ENCODE measurements around the gene IL24.

Gene IL24

DNA sequence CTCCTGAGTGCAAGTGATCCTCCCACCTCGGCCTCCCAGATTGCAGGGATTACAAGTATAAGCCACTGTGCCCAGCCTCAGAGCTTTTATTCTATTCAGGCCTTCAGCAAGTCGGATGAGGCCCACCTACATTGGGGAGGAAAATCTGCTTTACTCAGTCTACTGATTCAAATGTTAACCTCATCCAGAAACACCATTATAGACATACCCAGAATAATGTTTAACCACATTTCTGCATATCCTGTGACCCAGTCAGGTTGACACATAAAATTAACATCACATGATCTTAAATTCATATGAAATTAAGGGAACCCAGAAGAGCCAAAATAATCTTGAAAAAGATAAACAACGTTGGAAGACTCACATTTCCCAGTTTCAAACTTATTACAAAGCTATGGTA is 16.9 kb upstream of the IL24 start:
- no peak for DNase-seq (ENCODE audit: low read depth)

DNA sequence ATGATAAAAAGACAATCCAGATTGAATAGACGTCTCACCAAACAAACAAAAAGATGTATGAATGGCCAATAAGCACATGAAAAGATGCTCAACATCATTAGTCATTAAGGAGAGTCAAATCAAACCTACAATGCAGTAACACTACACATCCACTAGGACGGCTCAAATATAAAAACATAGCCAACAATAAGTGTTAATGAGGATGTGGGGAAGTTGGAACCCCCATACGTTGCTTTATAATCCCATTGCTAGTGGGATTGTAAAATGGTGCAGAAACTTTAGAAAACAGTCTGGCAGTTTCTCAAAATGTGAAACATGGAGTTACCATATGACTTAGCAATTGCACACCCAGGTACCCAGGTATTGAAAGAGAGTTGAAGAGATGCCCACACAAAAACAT is 14.7 kb upstream of the IL24 start:
- no peak for DNase-seq (ENCODE audit: low read depth)

DNA sequence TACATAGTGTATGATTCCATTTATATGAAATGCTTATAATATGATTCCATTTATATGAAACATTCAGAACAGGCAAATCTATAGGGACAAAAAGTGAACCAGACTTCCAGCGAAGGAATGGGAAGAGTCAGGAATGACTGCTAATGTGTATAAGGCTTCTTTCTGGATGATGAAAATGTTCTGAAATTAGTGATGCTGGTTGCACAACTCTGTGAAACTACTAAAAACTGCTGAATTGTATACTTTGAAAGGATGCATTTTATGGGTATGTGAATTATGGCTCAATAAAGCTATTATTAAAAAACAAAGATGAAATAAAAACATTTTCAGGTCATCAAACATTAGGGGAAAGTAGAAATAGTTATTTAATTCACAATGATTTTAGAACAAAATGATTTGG is 14.1 kb upstream of the IL24 start:
- no peak for DNase-seq (ENCODE audit: low read depth)

DNA sequence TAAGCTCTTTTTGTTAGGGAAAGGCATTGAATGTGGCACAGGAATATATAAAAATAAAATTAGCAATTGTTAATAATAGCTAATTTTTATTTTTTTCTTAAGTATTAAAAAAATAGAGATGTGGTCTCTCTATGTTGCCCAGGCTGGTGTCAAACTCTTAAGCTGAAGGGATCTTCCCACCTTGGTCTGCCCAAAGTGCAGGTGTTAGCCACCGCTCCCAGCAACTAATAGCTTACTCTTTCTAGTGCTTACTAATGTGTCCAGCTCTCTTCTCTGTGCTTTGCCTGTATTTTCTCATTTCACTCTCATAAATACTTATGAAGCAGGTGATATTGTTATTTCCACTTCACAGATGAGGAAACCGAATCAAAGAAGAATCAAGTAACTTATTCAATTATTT is 13.4 kb upstream of the IL24 start:
- DNase-seq (ENCODE audit: low read depth), result no peak

DNA sequence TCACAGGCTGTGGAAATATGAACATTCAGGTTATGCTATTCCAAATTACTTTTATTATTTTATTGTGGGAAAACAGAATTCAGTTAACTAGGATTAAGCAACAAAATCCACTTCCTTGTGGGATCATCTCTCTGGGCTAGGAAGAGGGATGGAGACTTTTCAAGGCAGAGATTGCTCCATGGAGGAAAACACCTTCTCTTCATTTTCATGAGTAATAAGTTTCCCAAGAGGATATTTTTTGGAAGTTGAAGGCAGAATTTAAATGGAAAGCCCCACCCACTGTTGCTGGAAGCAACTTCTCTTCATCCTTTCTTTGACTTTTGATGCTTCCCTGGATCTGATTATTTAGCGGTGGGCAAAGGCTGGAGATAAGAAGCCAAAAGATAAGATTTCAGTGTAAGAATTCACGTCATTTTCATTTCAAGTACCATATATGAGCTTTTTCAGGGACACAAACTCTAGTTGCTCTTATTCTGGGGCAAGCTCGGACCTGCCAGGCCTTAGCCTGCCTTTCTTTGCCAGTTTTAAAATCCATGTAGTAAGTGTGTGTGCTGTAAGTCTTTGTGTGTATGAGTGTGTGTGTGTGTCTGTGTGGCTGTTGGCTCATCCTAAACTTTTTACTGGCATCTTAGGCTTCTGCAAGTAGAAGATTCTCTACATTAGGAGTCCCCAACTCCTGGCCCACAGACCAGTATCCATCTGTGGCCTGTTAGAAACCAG is 11.7 kb upstream of the IL24 start:
- no peak for DNase-seq (ENCODE audit: low read depth)

DNA sequence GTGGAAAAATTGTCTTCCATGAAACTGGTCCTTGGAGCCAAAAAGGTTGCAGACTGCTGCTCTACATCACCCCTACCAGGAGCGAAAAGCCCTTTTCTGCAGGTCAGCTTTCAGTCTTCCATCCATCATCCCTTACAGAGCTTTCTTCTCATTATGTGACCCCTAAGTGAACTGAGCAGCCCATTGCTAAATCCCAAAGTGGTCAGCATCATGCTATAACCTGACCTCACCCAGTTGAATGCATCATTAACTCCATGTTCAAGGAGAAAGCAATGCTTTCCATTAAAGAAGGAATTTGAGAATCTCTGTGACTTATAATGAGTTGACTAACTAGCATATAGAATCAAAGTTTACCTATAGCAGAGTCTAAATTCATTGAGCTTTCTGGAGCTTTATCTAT is 10.4 kb upstream of the IL24 start:
- no peak for DNase-seq (ENCODE audit: low read depth)

DNA sequence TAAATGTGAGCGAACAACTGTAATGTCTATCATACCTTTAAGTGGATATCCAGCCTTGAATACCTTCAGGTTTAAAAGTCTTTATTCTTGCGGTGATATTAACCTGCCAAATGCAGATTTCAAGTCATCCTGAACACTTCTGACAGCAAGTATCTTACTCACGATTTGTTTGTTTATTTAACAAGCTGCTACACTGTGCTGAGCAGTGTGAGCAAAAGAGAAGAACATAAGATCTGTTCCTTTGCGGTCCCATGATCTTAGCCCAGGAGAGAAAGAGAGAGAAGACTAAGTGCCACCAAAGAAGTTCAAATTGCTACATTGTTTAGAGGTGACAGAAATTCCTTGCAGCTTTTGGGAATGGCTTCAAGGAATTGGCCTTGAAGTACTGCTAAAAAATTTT is 9.5 kb upstream of the IL24 start:
- no peak for DNase-seq (ENCODE audit: low read depth)

DNA sequence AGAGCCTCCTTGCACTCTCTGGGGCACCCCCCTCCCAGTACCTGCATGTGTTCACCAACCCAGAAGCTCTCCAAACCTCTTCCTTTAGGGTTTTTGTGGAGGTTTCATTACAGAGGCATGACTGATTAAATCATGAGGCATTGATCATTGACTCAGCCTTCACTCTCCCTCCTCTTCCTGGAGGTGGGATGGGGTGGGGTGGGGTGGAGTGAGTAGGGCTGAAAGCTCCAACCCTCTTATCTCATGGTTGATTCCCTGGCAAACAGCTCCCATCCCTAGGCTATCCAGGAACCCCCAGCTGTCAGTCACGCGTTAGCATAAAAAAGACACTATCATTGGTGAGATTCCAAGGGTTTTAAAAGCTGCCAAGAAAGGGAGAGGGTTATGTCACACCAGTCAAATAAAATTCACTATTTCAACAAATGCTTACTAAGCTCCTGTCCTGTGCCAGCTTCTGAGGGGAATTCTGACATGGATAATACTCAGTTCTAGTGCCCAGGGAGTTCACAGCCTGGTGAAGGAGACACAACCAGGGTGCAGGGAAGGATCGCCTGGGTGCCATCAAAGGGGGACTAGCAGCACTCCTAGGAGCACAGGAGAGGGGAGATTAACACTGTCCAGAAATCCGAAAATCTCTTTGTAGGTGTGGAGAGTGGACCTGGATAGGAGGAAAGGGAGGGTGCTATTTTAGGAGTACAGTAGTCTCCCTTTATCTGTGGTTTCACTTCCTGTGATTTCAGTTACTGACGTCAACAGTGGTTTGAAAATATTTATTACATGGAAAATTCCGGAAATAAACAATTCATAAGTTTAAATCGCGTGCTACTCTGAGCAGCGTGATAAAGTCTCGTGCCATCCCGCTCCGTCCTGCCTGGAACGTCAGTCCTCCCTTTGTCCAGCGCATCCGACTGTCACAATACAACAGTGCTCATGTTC is 6.8 kb upstream of the IL24 start:
- no peak for DNase-seq (ENCODE audit: low read depth)

DNA sequence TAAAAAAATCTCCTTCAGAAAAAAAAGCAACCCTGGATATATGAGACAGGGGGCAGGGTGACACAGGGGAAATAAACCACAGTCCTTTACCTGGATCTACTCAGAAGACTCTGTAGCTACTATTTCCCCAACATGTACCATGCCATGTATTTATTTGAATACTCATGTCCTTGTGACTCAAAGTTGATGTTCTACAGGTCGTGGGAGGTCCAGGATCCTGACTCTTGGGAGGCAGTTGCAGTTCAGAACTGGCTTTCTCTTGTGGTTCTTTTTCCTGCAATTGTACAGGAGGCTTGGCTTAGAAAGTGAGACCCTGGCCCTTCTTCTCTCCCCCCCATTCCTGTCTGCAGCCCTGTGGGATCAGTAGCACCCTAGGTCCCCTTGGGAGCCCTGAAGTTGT is 5.8 kb upstream of the IL24 start:
- no peak for DNase-seq (ENCODE audit: low read depth)

DNA sequence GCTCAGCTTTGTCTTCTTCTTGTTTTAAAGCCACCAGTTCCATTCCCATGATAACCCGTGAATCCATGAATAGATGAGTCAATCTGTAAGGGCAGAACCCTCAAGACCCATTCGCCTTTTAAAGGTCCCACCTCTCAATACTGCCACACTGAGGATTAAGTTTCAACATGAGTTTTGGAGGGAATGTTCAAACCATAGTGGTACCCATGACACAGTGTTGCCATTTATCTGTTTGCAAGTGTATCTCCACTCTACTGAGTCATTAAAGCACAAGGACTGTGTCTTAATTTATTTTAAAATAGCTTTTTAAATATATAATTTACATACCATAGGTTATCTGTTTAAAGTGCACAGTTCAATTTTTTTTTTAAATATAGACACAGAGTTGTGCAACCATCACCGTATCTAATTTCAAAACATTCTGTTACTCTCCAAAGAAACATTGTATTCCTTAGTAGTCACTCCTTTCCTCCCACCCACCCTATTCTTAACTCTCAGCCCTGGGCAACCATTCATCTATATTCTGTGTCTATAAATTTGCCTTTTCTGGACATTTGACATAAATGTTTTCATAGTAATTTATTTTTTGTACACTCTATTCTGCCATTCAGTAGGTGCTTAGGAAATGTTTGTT is 4.8 kb upstream of the IL24 start:
- no peak for DNase-seq (ENCODE audit: low read depth)

DNA sequence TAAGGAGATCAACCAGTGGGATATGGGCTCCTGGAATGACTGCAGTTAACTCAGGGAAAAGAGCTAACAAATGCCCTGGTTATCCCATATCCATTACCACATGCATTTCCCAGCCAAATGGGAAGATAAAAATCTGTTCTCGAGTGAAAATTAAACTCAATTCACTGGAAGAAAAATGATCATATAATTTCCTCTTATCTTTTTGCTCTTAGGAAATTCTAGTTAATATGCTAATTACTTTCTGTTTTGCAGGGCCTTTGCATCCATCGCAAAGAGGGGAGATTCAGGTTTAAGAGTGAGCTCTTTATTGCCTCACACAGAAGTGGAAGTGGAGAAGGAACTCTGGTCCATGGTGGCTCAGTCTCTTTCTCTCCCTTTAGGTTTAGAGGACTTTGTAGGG is 3.9 kb upstream of the IL24 start:
- DNase-seq (ENCODE audit: low read depth), result no peak

DNA sequence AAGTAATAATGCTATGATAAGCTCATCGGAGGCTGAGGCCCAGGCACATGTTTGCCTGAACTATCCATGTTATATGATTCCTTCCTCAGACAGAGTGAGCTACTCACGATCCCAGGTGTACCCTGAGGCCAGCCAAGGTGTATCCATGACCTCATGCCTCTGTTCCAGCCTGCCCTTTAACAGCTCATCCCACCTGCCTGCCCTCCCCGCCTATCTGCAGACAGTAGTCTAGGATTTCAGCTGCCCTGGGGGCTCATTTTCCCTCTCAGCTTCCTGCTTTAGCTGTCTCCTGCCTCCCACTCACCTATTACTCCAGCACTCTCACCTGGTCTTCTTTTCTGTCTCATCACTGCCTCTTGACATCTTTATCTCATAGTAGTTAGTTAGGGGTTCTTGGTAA is 1.9 kb upstream of the IL24 start:
- no peak for DNase-seq (ENCODE audit: low read depth)

DNA sequence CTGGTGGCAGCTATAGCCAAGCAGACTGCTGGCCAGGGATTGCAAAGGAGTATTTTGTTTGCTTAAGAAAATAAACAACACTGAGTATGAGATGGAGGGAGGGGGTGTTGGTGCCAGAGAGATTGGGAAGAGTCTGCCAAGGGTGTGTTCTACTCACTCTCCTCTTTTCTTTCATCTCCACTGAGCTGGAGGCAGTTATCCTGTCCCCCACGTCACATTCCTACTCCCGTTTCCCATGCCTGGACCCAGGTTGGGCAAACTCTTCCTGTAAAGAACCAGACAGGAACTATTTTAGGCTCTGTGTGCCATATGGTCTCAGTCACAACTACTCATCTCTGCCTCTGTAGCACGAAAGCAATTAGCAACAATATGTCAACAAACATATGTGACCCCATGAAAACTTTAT is 1.4 kb upstream of the IL24 start:
- DNase-seq (ENCODE audit: low read depth), result no peak

DNA sequence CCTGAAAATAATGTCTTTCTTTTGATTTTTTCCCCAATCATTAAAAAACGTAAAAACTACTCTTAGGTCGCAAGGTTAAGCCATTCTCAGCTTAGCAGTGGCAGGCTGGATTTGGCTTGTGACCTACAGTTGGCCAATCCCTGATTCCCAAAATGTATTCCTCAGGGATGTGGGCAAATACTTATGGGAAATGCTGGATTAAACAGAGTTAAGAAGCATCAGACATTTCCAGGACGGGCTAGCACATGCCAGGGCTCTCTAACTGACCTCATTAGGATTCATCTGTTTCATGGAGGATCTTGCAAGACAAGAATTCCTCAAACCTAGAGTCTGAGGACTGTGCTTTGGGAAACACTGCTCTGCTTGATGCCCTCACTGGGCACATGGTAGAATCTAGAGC is 982 bp upstream of the IL24 start:
- DNase-seq (ENCODE audit: low read depth), result no peak

DNA sequence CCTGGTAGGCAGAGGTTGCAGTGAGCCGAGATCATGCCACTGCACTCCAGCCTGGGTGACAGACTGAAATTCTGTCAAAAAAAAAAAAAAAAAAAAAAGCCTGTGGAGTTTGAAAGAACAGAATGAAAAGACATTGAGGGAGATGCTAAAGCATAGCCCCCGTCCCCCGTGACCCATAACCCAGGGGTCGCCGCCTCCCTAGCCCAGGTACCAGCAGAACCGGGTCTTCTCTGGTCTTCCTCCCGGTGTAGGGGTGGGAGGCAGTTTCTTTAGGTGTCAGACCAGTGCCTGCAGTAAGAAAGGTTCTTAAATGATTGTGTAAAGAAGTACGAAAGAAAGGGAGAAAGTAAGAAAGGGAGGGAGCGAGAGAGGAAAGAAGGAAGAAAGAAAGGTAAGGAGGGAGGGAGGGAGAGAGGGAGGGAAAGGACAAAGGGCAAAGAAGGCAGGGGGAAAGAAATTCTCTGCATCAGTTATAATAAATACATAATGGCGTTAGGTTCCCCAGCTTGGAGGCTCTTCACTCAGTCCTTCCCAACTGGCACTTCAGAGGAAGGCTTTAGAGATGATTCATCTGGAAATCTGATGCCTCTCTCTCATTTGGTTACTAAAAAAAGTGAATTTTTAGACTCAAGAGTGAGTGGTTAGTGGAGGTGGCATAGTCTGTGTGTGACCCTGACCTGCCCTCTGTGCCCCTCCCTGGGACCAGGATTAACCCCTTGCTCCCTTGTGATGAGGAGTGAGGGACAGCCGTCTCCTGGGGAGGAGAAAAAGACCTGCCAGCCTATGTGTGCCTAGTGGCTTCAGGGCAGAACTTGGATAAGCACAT is 1.1 kb downstream of the IL24 start:
- no peak for DNase-seq (ENCODE audit: low read depth)

DNA sequence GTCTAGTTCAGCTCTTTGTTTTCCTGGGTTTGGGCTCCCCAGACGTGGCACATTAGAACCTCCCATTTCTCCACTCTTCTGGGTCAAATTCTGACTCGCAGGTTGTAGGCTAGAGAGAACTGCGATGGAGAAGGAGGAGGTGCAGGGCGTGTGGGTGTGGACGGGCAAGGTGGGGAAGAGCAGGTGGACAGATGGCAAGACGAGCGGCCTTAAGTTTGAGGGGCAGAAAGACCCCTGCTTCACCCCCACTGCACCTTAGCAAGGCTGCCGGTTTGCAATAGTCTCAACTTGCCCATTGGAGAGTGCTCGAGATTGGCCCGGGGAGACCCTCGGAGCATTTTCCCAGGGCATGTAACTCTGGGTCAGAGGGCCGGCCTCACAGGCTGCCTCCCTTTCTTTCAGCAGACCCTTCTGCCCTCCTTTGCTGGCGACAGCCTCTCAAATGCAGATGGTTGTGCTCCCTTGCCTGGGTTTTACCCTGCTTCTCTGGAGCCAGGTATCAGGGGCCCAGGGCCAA is 1.7 kb downstream of the IL24 start:
- no peak for DNase-seq (ENCODE audit: low read depth)

DNA sequence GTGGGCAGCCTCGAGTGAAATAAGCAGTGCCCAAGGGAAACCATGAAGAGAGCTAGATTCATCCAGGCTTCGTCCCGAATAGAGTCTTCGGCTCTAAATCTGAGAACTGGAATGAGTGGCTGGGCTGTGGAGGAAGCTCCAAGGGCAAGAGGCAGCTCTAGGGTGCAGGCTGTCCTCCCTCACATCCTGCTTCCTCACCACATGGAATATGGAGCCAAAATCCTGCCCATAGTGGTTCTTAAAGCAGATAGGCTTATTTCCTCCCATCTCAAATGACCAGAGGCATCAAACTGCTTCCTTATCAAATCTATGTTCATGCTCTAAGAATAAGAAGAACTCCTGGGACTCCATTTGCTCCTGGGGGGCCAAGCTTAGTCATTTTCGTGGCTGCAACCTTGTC is 2.5 kb downstream of the IL24 start:
- no peak for DNase-seq (ENCODE audit: low read depth)

DNA sequence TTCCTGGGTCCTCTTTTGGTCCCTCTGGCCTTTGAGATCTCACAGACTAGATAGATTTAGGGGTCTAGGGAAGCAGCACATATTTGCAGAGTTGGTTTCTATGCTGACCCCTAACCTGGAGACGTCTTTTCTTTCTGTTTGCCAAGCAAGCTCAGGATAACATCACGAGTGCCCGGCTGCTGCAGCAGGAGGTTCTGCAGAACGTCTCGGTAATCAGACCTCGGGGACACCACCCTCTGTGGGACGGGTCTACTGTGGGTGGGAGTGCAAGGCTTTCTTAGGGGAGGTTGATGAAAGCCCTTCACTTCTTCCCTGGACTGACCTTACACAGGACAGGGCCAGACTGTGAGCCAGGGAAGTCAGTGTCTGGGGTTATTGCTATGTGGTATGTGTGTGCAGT is 2.9 kb downstream of the IL24 start:
- DNase-seq (ENCODE audit: low read depth), result no peak

DNA sequence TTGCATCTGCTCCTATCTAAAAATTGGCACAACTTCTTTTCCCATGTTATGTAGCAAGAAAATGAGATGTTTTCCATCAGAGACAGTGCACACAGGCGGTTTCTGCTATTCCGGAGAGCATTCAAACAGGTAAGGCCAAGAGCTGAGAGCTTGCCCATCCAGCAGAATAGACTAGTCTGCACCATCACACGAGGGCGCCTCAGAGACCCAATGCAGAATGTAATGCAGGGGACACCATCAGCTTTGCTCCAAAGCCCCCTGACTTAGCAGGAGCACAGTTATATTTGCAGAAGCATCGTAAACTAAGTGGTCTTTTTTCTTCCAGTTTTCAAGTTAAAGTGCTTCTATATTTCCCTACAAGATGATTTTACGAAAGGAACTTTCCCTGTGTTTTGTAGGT is 4.7 kb downstream of the IL24 start:
- no peak for DNase-seq (ENCODE audit: low read depth)

DNA sequence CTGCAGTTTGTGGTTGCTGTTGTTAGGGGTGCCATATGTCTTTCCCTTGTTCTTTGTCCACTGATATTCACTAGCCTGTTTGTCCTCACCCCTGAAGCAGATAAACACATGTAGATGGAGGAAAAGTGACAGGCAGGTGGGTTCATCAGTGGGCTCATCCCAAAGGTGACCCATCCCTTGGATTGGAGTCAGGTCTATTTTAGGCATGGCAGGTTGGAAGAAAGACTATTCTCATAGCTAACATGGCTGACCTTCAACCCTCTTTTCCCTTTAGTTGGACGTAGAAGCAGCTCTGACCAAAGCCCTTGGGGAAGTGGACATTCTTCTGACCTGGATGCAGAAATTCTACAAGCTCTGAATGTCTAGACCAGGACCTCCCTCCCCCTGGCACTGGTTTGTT is 5.5 kb downstream of the IL24 start:
- DNase-seq (ENCODE audit: low read depth), result no peak

DNA sequence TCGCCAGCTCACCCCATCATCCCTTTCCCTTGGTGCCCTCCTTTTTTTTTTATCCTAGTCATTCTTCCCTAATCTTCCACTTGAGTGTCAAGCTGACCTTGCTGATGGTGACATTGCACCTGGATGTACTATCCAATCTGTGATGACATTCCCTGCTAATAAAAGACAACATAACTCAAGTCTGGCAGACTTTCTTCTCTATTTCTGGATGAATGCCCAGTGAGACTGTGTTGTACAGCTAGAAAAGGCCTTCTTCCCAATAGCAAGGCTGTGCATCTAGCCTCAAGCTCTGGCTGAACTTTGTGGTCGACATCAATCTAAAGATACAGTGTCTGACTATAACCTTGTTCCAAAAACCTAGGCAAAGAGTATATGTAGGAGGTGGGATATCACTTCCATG is 6.4 kb downstream of the IL24 start:
- DNase-seq (ENCODE audit: low read depth), result no peak

Measured in stimulated activated CD8-positive, alpha-beta memory T cell treated with anti-CD3 and anti-CD28 coated beads, Interleukin-12 subunit alpha, Interleukin-12 subunit beta, amount 100 ng/mL, for 4 hours (primary cell).